GM19438 (cell line): Measurements from ENCODE around the gene GALNT10.
"Not testable (repeated sequence)": the region's sequence is repeated elsewhere in the genome, so short reads cannot be mapped to it uniquely, and the experiment has no call there.

Experiments used
- ATAC-seq: cut with Tn5 transposase; IDR thresholded peaks from one replicate; pipeline ENCODE4 v1.9.1; 2021; ENCODE audit warnings: low read depth; ENCODE audit not compliant: unreplicated experiment

The GALNT10 gene

DNA sequence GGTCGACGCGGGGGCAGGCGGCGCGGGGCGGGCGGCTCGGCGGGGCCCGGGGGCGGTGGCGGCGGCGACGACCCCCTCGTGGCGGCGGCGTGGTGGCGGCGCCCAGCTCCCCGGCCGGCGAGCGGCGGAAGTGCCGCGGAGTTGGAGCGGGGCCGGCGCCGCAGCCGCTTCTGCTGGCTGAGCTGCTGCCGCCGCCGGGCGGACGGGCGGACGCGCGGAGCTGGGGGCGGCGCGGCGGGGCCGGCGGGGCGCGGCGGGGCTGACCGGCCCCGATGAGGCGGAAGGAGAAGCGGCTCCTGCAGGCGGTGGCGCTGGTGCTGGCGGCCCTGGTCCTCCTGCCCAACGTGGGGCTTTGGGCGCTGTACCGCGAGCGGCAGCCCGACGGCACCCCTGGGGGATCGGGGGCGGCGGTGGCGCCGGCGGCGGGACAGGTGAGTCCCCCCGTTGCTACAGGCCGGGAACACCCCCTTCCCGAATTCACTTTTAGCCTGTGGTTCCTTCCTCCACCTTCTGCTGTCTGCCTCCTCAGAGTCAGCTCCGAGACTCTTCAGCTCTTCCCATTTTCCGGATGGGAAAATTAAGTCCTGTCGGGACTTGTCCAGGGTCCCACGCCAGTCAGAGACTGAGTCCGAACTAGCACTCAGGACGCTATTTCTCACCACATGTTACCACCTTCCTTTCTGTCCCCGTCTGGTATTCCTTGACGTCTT, at the start of gene GALNT10:
Gene GALNT10 (plus strand): TSS at position 139 of the 710 bp plus-strand sequence. CDS start 134 bp downstream, at position 273.
- ATAC-seq, result peak; percentile 74

DNA sequence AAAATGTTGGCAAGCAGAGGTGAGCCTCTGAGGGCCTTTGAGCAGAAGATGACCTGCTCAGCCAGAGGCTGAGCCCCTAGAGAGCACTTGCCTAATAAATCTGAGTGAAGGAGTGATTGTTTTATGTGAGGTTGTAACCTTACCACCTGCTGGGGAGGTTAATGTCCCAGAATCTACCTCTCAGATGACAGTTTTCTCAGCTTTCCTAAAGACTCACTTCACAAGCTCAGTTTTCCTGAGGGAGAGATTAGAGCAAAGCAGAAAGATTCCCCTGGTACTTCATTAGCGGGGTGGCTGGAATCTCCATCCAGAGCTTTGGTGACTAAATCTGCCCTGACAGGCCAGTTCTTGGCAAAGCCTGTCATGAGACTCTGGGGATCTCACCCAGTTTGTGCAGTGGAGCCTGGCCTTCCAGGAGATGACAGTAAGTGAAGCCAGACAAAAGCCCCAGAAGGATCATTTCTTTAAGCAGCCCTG, 48.8 kb upstream of the GALNT10 start:
- no peak for ATAC-seq

DNA sequence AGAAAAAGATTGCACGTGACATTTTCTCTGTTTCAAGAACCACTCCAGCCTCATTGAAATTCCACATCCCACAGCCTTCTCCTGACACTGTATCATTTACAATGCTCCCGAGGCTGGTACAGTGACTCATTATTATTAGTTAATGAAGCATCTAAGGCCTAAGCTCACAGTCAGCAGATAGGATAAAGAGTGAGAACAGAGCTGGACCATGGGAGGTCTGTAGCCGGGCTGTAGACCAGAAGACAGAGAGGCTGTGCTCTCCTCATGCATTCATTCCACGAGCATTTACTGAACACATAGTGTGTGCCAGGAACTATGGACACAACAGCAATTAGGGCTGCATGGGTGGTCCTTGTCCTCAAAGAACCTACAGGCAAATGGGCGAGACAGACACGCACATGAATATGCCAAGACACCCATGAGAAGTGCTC, 47.3 kb upstream of the GALNT10 start:
- ATAC-seq, result no peak

DNA sequence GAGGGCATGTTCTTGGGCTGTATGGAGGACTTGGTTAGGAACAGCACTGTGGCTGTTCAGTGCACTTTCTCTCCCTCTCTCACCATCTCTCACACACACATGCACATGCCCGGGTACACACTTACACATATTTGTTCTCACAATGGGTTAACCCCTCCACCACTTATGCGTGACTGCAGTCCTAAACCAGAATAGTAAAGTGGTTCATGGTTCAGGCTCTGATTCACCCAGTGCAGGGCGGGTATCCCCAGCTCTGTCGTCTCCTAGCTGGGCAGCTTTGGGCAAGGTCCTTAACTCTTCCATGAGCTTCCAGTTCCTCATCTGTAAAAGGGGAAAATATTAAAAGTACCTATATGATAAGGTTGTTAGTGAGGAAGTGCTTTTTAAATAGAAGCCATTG, 45.3 kb upstream of the GALNT10 start:
- no peak for ATAC-seq

- ATAC-seq, result no peak
Measured at GRCh38 chr5:154146409-154146808, 44.1 kb upstream of the GALNT10 start.

DNA sequence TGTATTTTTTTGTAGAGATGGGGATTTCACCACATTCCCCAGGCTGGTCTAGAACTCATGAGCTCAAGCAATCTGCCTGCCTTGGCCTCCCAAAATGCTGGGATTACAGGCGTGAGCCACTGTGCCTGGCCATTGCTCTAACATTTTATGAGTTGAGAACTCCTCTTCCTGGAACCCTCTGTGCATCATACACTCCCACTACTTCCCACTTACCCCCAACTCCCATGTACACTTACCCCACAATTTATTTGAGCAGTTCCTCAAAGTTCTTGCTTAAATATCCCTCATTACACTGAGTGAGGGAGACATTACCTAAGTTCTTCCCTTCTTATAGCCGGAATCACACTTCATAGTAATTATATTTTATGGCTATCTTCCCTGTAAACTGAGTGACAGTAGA, 42.9 kb upstream of the GALNT10 start:
- no peak for ATAC-seq

DNA sequence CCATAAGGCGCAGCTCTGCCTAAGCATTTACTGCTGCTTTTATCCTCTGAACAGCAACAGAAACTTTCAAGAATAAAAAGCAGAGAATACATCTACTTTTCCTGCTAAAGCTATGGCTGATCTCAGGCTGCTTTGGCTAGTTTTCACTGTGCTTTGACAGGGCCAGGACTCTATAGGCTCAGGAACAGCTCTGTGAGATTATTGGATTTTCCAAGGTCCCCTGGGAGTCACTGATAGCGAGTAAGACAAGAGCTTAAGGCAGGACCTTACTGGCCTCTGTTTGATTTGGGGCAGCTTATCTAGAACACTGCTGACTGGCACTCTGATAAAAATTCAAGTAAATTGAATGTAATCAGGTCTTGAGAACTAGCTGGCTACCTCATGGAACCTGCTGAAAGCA, 40.1 kb upstream of the GALNT10 start:
- ATAC-seq, result not testable (repeated sequence)

DNA sequence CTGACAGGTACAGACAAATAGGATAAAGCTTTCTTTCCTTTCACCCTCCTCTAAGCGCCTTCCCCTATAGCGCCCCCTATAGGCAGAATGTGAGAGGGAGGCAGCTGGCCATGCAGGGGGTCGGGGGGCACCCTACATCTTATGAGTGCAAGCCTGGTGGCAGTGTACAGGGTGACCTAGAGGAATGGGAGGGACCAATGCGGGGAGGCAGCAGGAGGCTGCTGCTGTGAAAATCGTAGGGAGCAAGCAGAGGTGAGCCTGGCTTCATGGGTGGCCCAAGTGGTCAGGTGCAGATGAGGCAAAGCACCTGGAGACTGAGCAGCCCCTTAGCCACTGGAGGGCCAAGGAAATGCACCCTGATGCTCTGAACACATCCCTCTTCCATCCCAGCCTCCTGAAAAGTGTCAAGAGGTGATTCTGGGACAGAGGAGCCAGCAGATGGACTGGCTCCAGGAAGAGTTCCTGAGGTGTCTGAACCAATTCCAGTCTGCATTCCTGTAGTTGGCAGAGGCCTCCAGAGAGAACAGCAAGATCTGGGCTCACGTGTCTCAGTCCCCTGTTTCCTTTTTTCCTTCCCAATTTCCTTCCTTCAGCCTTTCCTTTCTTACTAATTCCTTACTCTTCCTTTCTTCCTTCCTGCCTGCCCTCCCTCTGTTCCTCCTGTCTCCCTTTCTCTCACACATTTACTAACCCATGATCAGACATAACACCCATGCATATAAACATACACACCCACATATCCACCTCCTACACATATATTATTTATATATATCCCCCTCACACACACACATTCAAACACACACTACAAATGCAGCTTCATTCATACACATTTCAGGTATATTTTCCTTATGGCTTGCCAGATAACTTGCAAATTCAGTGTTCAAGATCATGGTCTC, 32.8 kb upstream of the GALNT10 start:
- no peak for ATAC-seq

DNA sequence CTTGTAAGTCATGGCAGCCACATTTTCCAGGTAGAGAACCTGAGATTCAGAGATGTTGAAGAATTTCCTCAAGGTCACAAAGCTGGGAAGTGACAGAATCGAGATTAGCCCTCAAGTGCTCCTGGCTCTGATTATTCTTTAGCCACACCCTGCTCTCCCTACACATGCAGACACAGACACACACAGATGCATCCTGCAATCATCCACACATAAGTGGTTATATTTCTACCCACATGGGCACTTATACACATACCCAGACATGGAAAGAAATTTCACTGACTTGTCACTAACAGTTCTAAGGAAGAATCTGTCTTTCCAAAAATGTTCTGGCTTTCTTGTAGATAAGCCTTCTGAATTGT, 32.2 kb upstream of the GALNT10 start:
- ATAC-seq, result no peak

GRCh38 chr5:154159343-154159742, 31.2 kb upstream of the GALNT10 start:
- ATAC-seq, result no peak

- ATAC-seq, result no peak
Measured at GRCh38 chr5:154162539-154163151, 27.9 kb upstream of the GALNT10 start.

GRCh38 chr5:154163327-154164248, 26.9 kb upstream of the GALNT10 start:
- no peak for ATAC-seq

- ATAC-seq, result no peak
Measured at GRCh38 chr5:154164249-154164581, 26.3 kb upstream of the GALNT10 start.

DNA sequence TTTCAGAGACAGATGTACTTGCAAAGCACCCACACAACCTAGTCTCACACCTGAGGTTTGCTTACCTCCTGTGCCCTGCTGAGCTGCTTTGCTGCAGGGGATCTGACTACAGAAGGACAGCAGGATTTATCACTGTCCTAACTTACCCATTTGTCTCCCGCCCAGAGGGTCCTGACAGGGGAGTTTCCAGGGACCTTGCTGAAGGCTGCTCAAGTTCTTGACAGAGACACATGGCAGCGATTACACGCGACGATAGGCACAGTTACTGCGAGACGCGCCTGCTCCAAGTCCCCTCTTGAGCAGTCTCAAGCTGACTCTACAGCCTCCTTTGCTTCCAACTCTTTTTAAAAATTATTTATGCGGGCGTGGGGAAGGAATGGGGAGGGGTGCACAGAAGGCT, 24.6 kb upstream of the GALNT10 start:
- no peak for ATAC-seq

DNA sequence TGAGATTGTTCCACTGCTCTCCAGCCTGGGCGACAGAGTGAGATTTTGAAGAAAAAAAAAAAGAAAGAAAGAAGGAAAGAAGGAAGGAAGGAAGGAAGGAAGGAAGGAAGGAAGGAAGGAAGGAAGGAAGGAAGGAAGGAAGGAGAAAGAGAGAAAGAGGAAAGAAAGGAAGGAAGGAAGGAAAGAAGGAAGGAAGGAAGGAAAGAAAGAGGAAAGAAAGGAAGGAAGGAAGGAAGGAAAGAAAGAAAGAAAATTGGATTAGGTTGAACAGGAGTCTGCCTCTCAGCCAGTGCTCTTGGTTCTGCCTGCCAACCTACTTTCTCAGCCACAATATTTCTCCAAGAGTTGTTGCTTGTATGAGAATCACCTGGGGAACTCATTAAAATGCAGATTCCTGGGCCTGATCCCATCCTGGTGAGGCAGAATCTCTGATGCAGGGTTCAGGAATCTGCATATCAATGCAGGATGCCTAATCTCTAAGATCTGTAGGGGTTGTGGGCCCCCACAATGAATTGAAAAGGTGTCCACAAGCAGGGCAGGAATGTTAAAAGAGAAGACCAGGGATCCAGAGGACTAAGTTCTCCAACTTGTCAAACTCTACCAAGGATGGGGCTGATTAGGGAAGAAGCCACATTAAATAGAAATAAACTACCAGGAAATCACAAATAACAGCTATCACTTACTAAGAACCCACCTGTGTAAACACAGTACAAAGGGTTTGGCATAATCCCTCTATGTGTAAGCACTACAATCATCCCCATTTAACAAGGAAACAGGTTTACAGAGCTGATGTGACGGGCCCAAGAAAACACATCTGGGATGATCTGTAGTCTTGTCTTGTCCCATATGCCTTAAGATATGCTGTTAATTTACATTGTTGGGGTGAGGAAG, 23.4 kb upstream of the GALNT10 start:
- no peak for ATAC-seq

- no peak for ATAC-seq
Measured at GRCh38 chr5:154168395-154168794, 22.1 kb upstream of the GALNT10 start.

- ATAC-seq, result no peak
Measured at GRCh38 chr5:154172785-154173184, 17.7 kb upstream of the GALNT10 start.

- no peak for ATAC-seq
Measured at GRCh38 chr5:154174091-154174490, 16.4 kb upstream of the GALNT10 start.

GRCh38 chr5:154176181-154176580, 14.4 kb upstream of the GALNT10 start:
- no peak for ATAC-seq
